Measurements from ENCODE around the gene ZNF784. TPM values are rescaled to one million over a fixed set of nuclear protein-coding genes. Genes with fewer than 3 reads are reported as not detected.

The ZNF784 gene
- total RNA-seq, 3 donors from 2014 or later, result 2.6 to 6.7 (median 4.9) TPM

Other genes starting within 250 kb of the ZNF784 start
- not detected for gene TMEM190, start 247.7 kb downstream of the ZNF784 start, total RNA-seq
- gene TMEM238, start 240.3 kb downstream of the ZNF784 start, total RNA-seq, result 10 to 100 TPM in 1 of 3 donors, 1 to 10 TPM in 2; 4.5 to 12.7 (median 9.8) TPM
- 100 to 1,000 TPM; 462 to 673 (median 471) TPM for gene RPL28, start 238.6 kb downstream of the ZNF784 start, total RNA-seq
- 1 to 10 TPM; 7.2 to 9.0 (median 8.9) TPM for gene UBE2S, start 216.8 kb downstream of the ZNF784 start, total RNA-seq
- under 1 TPM in 1 of 3 donors, not detected in 2; 0.29 TPM for gene SHISA7, start 181.3 kb downstream of the ZNF784 start, total RNA-seq
- gene ISOC2, start 162.9 kb downstream of the ZNF784 start, total RNA-seq, result 10 to 100 TPM; 42.7 to 71.5 (median 57.0) TPM
- not detected for gene C19orf85, start 159.8 kb downstream of the ZNF784 start, total RNA-seq
- 1 to 10 TPM; 2.1 to 4.4 (median 4.3) TPM for gene ZNF628, start 147.9 kb downstream of the ZNF784 start, total RNA-seq
- 10 to 100 TPM in 2 of 3 donors, 1 to 10 TPM in 1; 1.9 to 11.3 (median 10.8) TPM for gene NAT14, start 139.4 kb downstream of the ZNF784 start, total RNA-seq
- 1 to 10 TPM; 3.6 to 7.2 (median 3.8) TPM for gene SSC5D, start 136.1 kb downstream of the ZNF784 start, total RNA-seq
- not detected for gene SBK2, start 87.4 kb downstream of the ZNF784 start, total RNA-seq
- 1 to 10 TPM in 1 of 3 donors, not detected in 2; 1.3 TPM for gene SBK3, start 79.0 kb downstream of the ZNF784 start, total RNA-seq
- 1 to 10 TPM; 1.6 to 2.3 (median 1.6) TPM for gene ZNF579, start 43.7 kb downstream of the ZNF784 start, total RNA-seq
- 1 to 10 TPM; 3.7 to 7.5 (median 6.1) TPM for gene FIZ1, start 25.0 kb downstream of the ZNF784 start, total RNA-seq
- gene ZNF524, start 24.3 kb downstream of the ZNF784 start, total RNA-seq, result 10 to 100 TPM; 22.3 to 25.6 (median 25.4) TPM
- gene ZNF865, start 18.9 kb downstream of the ZNF784 start, total RNA-seq, result 1 to 10 TPM; 3.2 to 5.0 (median 3.9) TPM
- 10 to 100 TPM; 21.0 to 24.3 (median 22.4) TPM for gene ZNF580, start 16.4 kb upstream of the ZNF784 start, total RNA-seq
- gene ZNF581, start 19.1 kb upstream of the ZNF784 start, total RNA-seq, result 10 to 100 TPM; 10.7 to 16.8 (median 16.7) TPM
- gene CCDC106, start 23.6 kb upstream of the ZNF784 start, total RNA-seq, result 10 to 100 TPM in 2 of 3 donors, 1 to 10 TPM in 1; 7.9 to 10.5 (median 10.2) TPM
- gene U2AF2, start 30.5 kb upstream of the ZNF784 start, total RNA-seq, result 10 to 100 TPM; 82.5 to 93.4 (median 85.3) TPM
- 10 to 100 TPM; 22.2 to 47.2 (median 27.5) TPM for gene EPN1, start 50.7 kb upstream of the ZNF784 start, total RNA-seq
- not detected for gene NLRP9, start 113.8 kb upstream of the ZNF784 start, total RNA-seq
- not detected for gene RFPL4A, start 134.5 kb upstream of the ZNF784 start, total RNA-seq
- not detected for gene RFPL4AL1, start 144.6 kb upstream of the ZNF784 start, total RNA-seq
- gene NLRP11, start 207.4 kb upstream of the ZNF784 start, total RNA-seq, result under 1 TPM in 1 of 3 donors, not detected in 2; 0.33 TPM
- not detected for gene NLRP4, start 212.0 kb upstream of the ZNF784 start, total RNA-seq

Data from breast epithelium (tissue), 3 donors.